GM10266 (cell line): ENCODE results near the gene HOXC13.

Experiments used
- DNase-seq: peaks from one replicate; pipeline ENCODE4 v3.0.0; 2012; ENCODE audit errors: extremely low spot score
- TF ChIP-seq, protein P1 (sequence below): IDR thresholded peaks from 2 replicates; pipeline ENCODE4 v1.5.1; 2012; ENCODE audit warnings: mild to moderate bottlenecking, low read depth; ENCODE audit not compliant: control insufficient read depth, insufficient read depth; ENCODE audit errors: missing control alignments

HOXC13 gene

DNA sequence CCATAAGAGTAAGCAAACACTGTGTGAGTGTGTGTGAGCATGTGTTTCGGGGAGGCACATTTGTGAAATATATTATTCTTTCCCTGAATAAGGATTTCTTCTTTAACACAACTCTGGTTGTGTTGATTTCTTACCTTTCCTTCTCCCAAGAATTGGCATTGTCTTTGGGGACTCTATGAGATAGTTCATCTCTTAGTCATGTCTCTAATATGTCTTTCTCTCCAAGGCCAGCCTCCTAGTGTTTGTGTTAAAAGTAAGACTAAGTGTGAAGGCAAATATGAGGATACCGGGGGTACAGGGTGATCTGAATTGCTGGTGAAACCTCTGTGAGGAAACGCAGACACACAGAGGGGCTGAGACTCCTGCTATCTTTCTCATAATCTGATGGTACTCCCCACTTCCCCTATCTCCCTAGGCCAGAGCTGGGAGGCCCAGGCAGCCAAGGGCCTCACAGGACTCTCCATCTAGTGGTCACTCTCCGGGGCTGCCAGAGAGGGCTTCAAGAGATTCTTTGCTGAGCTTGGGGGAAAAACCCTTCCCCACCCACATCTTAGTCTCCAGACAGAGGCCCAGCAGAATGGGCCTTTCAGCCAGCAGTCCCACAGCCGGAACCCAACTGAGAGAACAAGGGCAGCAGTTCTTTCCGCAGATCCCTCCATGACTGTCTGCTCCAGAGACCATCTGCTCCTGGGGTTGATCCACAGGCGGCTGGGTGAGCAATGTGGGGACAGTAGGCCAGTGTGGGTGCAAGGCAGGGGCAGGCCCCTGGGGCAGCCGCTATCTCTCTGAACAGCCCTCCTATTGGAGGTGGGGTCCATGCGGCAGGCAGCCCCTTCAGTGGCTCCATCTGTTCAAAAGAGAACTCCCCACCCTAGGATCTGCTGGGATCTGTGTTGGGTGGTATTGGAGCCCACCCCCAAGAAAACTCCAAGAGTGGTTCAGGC lies 10.3 kb downstream of the HOXC13 start:
- DNase-seq, result no peak
- TF ChIP-seq, protein P1, sequence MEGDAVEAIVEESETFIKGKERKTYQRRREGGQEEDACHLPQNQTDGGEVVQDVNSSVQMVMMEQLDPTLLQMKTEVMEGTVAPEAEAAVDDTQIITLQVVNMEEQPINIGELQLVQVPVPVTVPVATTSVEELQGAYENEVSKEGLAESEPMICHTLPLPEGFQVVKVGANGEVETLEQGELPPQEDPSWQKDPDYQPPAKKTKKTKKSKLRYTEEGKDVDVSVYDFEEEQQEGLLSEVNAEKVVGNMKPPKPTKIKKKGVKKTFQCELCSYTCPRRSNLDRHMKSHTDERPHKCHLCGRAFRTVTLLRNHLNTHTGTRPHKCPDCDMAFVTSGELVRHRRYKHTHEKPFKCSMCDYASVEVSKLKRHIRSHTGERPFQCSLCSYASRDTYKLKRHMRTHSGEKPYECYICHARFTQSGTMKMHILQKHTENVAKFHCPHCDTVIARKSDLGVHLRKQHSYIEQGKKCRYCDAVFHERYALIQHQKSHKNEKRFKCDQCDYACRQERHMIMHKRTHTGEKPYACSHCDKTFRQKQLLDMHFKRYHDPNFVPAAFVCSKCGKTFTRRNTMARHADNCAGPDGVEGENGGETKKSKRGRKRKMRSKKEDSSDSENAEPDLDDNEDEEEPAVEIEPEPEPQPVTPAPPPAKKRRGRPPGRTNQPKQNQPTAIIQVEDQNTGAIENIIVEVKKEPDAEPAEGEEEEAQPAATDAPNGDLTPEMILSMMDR, result no peak

DNA sequence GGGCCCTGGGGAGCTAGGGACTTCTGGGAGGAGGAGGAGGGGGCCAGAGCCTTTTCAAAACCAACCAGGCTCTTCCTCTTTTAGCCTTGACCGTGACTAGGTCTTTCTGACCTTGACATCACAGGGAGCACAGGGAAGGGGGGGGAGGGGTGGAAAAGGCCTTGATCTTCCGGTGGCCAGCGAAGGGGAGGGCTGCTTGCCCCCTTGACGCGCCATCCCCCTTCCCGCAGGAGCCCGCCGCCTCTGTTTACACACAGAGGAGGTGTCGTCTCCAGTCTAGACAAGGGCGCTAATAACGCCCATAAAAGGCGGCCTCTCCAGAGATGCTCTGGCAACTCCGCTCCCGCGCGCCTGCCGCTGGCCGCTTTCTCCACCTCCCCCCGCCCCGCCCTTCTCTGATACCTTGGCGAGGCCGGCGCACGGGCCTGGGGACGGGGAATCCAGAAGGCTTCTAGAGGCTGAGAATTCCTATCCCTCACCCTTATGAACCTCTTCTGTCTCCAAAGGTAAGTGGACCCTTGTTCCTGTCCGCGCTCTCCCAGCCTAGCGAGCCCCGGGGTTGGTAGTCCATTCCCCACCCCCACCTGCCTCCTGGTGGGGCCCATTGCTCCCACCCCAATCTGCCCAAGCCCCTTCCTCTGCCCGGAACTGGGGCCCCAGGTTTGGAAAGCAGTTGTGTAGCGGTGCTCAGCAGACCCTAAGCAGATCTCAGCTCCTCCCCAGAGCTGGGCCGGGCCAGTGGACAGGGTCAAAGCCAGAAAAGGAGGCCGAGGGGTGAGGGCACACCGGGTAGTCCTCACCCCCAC lies 11.2 kb downstream of the HOXC13 start:
- TF ChIP-seq, protein P1, result no peak
- DNase-seq, result no peak

DNA sequence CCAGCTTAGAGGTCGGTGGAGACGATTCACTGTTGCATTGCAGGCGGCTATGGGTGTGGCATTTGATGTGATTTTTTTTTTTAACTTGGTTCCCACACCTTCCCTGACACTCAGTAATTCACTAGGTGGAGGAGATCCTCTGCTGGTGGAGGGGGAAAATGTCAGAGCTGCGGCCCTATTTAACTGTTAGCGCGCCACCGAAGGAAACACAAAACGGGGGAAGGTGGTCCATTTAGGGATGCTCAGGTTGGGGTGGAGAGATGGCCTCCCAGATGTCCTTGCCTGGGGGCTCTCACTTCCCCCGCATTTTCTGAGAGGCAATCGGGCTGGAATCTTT lies 11.8 kb downstream of the HOXC13 start:
- no peak for DNase-seq
- TF ChIP-seq, protein P1, result no peak

DNA sequence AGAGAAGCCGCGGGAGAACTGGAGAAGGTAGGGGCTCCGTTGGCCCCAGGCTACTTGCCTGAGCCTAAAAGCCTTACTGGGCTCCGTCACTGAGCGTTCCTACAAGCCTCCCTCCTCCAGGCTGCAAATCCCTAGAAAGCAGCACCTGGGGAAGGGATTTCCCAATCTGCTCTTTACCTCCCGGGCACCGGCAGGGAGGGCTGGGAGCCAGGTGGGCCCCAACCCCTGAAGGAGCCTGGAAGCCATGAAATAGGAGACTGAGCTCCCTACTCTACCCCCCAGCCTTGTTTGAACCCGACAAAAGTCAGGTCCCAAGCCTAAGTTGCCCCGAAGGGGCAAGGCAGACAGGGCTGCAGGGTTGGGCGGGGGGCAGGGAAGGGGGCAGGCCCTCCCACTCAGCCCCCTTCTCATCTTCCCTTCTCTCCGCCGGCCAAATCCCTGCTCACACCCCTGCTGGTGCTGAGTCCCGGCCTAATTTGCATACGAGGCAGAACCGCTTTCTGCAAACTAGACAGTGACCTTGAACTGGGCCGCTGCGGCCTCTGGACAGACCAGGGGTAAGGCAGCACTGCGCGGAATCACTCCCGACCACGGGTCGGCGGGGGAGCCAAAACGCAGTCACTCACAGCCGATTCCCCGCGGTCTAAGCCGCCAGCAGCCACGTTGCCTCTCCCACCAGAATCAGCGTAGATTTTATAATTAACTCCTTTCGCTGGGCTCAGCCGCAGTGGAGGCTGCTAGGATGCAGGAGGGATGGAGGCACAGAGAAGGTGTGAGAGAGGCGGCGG lies 12.4 kb downstream of the HOXC13 start:
- TF ChIP-seq, protein P1, result no peak
- no peak for DNase-seq

DNA sequence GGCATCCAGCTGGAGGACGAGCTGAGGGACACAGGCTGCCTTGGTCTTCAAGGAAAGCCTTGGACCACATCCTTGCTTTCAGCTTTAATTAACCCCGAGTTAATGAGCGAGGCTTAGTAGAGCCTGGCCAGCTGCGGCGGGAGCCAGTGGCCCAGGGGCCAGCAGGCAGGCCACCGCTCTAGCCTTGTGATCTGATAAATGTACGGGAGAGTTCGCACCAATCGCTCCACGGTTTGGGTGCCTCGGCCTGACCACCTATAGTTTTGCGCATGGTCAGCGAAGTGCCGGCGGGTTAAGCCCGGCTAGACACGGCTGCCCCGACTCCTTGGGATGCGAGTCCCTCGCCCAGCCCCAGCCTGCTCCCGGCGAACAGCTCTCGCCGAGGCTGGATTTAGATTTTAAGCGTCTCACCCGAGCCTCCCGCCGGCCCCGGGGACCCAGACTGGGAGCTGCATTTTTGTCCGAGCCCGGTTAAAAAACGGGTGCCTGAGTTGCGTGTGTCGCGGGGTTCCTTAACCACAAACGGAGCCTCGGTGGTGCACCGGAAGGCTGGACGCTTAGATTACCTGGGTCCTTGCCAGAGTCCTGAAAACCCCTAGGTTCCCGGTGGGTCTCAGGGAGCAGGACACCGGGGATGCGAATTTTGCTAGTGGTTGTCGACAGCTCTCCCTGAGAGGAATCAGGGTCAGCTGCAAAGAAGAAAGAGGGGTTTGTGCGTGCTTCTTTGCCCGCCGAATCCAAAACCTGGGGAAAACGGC lies 13.1 kb downstream of the HOXC13 start:
- DNase-seq, result no peak
- TF ChIP-seq, protein P1, result no peak

DNA sequence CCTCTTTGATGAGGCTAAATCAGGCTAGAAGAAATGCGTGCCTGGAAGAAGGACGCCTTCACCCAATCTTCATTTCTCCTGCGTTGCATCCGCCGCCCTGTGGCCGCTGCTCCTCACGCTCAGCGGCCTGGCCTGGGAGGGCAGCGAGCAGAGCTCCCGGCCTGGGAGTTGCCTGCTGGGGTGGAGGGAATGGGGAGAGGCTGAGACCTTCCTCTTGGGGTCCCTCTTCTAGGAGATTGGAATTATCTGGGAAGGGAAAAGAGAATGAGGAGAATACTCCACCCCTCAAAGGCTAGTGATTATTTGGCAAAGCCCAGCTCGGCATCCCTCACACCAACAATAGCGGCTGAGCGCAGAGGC lies 13.7 kb downstream of the HOXC13 start:
- DNase-seq, result no peak

More for the DNA sequence above, 13.7 kb downstream of the HOXC13 start:
- TF ChIP-seq, protein P1, result no peak
